OCI-LY3 (cell line): ENCODE results near the gene ZNF827.

Source experiments
- H2AFZ ChIP-seq: fragments of 200-600, 300-600 bp; shearing (Covaris generic); 2 replicates; pipeline ENCODE4 v1.6.0; 2014; ENCODE audit warnings: antibody characterized with exemption, low read depth, low read length
- H3K27ac ChIP-seq: fragments of 200-600, 300-600 bp; sonication (generic); 2 replicates; pipeline ENCODE4 v1.5.1; 2014; ENCODE audit warnings: mild to moderate bottlenecking, low read length, moderate library complexity, mixed read lengths
- H3K27me3 ChIP-seq: fragments of 200-600, 300-600 bp; sonication (generic); 2 replicates; pipeline ENCODE4 v1.6.1; 2014; ENCODE audit warnings: low read depth, low read length, mixed read lengths
- H3K36me3 ChIP-seq: fragments of 200-600, 300-600 bp; sonication (generic); replicated peaks from 2 replicates; pipeline ENCODE3; 2014; ENCODE audit warnings: low read depth, low read length, mixed read lengths
- H3K4me1 ChIP-seq: fragments of 300-600, 200-600 bp; sonication (generic); 2 replicates; pipeline ENCODE4 v1.6.1; 2014; ENCODE audit warnings: low read length, mixed read lengths
- H3K4me2 ChIP-seq: fragments of 200-600, 300-600 bp; sonication (generic); 2 replicates; pipeline ENCODE4 v1.6.1; 2014; ENCODE audit warnings: low read length, mixed read lengths
- H3K4me3 ChIP-seq: fragments of 300-600, 200-600 bp; sonication (generic); 2 replicates; pipeline ENCODE4 v1.5.1; 2014; ENCODE audit warnings: antibody characterized with exemption, mild to moderate bottlenecking, low read length, moderate library complexity
- H3K79me2 ChIP-seq: fragments of 300-600, 200-600 bp; shearing (Covaris generic); 2 replicates; pipeline ENCODE4 v1.6.1; 2014; ENCODE audit warnings: mild to moderate bottlenecking, low read length, mixed read lengths
- H3K9ac ChIP-seq: fragments of 300-600, 200-600 bp; shearing (Covaris generic); 2 replicates; pipeline ENCODE4 v1.6.0; 2014; ENCODE audit warnings: mild to moderate bottlenecking, low read length, moderate library complexity
- H3K9me3 ChIP-seq: fragments of 200-600, 300-600 bp; shearing (Covaris generic); 2 replicates; pipeline ENCODE4 v1.6.1; 2014; ENCODE audit warnings: low read length, mixed read lengths; ENCODE audit not compliant: insufficient read depth
- H4K20me1 ChIP-seq: fragments of 200-600, 300-600 bp; sonication (generic); 2 replicates; pipeline ENCODE4 v1.6.1; 2016; ENCODE audit warnings: low read length, mixed read lengths; ENCODE audit not compliant: insufficient read depth
- EZH2phosphoT487 ChIP-seq: fragments of 200-600 bp; shearing (Covaris generic); IDR thresholded peaks from 2 replicates; pipeline ENCODE4 v1.6.1; 2018; ENCODE audit warnings: antibody characterized with exemption, mixed run types, low read depth
- TF ChIP-seq, protein P1 (sequence below): fragments of 200-600, 300-600 bp; sonication (generic); IDR thresholded peaks from 2 replicates; pipeline ENCODE4 v1.5.1; 2014; ENCODE audit warnings: antibody characterized with exemption, low read length, low read depth

ZNF827 gene

GRCh38 chr4:145743641-145744040, 195.0 kb downstream of the ZNF827 start:
- Histone ChIP-seq H4K20me1 (no peaks in the 10 kb centered on the region), H3K79me2 (no peaks in the 10 kb centered on the region), H3K27ac (no peak overlapping the region), H3K4me2 (no peak overlapping the region), H3K27me3 (peaks cover 53% of the 10 kb centered on the region), H3K36me3 (no peaks in the 10 kb centered on the region), H3K4me1 (no peaks in the 10 kb centered on the region), H3K9me3 (no peaks in the 10 kb centered on the region), H3K4me3 (no peak overlapping the region), H2AFZ (no peak overlapping the region), H3K9ac (no peak overlapping the region)
- TF ChIP-seq, protein P1, sequence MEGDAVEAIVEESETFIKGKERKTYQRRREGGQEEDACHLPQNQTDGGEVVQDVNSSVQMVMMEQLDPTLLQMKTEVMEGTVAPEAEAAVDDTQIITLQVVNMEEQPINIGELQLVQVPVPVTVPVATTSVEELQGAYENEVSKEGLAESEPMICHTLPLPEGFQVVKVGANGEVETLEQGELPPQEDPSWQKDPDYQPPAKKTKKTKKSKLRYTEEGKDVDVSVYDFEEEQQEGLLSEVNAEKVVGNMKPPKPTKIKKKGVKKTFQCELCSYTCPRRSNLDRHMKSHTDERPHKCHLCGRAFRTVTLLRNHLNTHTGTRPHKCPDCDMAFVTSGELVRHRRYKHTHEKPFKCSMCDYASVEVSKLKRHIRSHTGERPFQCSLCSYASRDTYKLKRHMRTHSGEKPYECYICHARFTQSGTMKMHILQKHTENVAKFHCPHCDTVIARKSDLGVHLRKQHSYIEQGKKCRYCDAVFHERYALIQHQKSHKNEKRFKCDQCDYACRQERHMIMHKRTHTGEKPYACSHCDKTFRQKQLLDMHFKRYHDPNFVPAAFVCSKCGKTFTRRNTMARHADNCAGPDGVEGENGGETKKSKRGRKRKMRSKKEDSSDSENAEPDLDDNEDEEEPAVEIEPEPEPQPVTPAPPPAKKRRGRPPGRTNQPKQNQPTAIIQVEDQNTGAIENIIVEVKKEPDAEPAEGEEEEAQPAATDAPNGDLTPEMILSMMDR, result no peak
- TF ChIP-seq EZH2phosphoT487, result no peak

- Histone ChIP-seq H3K79me2 (no peaks in the 10 kb centered on the region), H3K9me3 (no peaks in the 10 kb centered on the region), H3K4me1 (no peaks in the 10 kb centered on the region), H3K4me3 (no peak overlapping the region), H3K4me2 (no peak overlapping the region), H3K9ac (no peak overlapping the region), H3K27me3 (peaks cover 38% of the 10 kb centered on the region), H3K36me3 (no peaks in the 10 kb centered on the region), H4K20me1 (no peaks in the 10 kb centered on the region), H2AFZ (no peak overlapping the region), H3K27ac (no peak overlapping the region)
- TF ChIP-seq, protein P1, result no peak
- no peak for TF ChIP-seq EZH2phosphoT487
Observed at GRCh38 chr4:145740806-145741205, 197.8 kb downstream of the ZNF827 start.

DNA sequence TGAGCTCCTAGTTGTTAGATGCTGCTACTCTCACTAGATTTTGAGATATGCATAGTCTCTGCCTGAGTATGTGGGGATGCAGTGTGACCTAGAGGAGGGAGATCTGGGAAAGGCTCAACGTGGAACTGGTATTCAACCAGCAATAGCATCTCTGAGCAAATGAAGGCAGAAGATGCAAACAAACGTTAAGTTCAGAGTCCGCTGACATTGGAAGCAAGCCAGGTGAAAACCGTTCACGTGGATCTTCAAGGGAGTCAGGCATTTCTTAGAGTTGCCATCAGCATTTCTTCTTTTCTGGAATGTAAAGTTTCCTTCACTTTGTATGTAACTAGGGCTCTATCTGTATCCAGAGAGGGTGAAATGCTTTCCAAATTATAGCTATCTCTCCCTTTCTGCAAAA, 198.8 kb downstream of the ZNF827 start:
- Histone ChIP-seq H3K4me3 (no peak overlapping the region), H3K4me2 (no peak overlapping the region)

GRCh38 chr4:145736241-145736831, 202.3 kb downstream of the ZNF827 start:
- H3K36me3 ChIP-seq, result no peaks in the 10 kb centered on the region
- no peaks in the 10 kb centered on the region for H3K79me2 ChIP-seq
- H3K4me1 ChIP-seq, result peaks cover 9% of the 10 kb centered on the region; the same call in 1 of the 2 replicates
- H3K27ac ChIP-seq, result no peak overlapping the region
- H4K20me1 ChIP-seq, result no peaks in the 10 kb centered on the region
- H3K27me3 ChIP-seq, result peaks cover 26% of the 10 kb centered on the region
- no peak overlapping the region for H3K4me3 ChIP-seq
- no peak overlapping the region for H3K9ac ChIP-seq
- H3K9me3 ChIP-seq, result no peaks in the 10 kb centered on the region
- H3K4me2 ChIP-seq, result no peak overlapping the region
- no peak overlapping the region for H2AFZ ChIP-seq
- no peak for TF ChIP-seq EZH2phosphoT487
- TF ChIP-seq, protein P1, result no peak

More for the DNA sequence above, 198.8 kb downstream of the ZNF827 start:
- no peaks in the 10 kb centered on the region for H3K79me2 ChIP-seq
- no peak for TF ChIP-seq EZH2phosphoT487
- TF ChIP-seq, protein P1, result no peak
- H3K4me1 ChIP-seq, result no peaks in the 10 kb centered on the region
- no peaks in the 10 kb centered on the region for H4K20me1 ChIP-seq
- no peak overlapping the region for H2AFZ ChIP-seq
- no peaks in the 10 kb centered on the region for H3K9me3 ChIP-seq
- H3K36me3 ChIP-seq, result no peaks in the 10 kb centered on the region
- peaks cover 38% of the 10 kb centered on the region for H3K27me3 ChIP-seq
- H3K27ac ChIP-seq, result no peak overlapping the region
- H3K9ac ChIP-seq, result no peak overlapping the region
